ENCODE data around the gene MKRN2.
"Not testable (repeated sequence)": the region's sequence is repeated elsewhere in the genome, so short reads cannot be mapped to it uniquely, and the experiment has no call there.

MKRN2 gene

DNA sequence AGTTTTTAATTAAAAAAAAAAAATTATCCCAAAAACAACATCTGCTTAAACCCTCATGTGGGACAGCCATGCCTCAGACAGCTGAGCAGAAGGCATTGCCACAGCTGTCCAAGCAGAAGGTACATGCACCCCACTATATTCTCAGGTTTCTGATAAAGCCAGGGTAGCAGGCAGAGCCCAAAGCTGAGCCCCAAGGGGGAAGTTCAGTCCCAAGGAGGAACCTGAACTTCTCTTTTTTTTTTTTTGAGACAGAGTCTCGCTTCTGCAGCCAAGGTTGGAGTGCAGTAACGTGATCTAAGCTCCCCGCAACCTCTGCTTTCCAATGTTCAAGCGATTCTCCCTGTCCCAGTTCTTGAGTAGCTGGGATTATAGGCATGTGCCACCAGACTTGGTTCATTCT lies 33.2 kb downstream of the MKRN2 start:
- no peak for DNase-seq

DNA sequence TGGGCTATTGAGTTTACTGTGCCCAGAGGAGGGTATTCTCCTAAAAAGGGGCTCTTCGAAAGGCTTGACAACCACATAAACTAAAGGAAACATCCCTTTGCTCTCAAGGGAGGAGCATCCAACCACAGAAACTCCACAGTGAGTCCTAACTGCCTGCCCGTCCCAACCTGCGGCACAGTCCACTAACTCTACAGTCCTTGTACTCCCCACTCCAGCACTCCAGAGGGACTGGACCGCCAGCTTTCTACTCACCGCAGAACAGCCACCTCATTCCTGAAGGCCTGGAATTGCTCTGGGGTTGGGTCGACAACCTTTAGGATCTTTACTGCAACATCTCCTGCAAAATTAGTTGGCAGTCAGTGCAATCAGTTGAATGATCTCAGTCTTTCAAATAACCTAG lies 34.6 kb downstream of the MKRN2 start:
- no peak for DNase-seq

- DNase-seq: no peak
Observed at GRCh38 chr3:12591997-12592715, 35.3 kb downstream of the MKRN2 start.

GRCh38 chr3:12593473-12593872 lies 36.6 kb downstream of the MKRN2 start:
- DNase-seq: no peak

DNA sequence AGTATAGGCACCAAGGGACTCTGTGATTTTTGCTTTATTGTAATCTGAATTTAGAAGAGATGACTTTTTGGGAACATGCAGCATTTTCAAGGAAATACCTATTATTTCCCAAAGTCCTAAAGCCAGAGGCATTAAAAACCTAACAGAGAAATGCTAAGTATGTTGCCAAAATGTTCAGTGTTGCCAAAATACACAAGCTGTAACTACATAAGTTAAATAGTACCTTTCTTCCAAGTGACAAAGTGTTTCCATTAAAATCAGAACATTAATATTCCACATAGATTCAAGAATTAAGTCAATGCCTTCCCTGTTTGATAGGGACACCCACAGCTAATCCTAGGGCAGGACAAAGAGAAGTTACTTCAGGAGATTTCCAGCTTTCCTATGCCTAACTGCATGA lies 42.0 kb downstream of the MKRN2 start:
- DNase-seq: no peak

- no peak for DNase-seq
Observed at GRCh38 chr3:12601072-12601471, 44.2 kb downstream of the MKRN2 start.

DNA sequence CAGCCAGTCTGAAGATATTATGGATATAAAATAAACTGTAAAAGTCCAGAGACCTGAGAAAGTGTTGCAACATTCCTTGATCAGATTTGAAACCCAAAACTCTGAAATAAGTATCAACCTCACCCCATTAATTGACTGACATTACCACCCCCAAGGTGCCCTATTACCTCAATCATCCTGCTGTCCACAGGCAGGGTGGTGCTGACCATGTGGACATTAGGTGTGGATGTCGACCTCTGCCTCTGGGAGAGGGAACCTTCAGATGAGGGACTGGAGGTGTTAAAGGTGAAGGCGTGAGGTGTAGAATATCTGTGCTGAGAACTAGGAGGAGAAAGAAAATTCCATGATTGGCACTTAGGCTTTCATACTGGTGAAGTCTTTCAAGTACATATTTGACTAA lies 47.1 kb downstream of the MKRN2 start:
- DNase-seq: no peak

DNA sequence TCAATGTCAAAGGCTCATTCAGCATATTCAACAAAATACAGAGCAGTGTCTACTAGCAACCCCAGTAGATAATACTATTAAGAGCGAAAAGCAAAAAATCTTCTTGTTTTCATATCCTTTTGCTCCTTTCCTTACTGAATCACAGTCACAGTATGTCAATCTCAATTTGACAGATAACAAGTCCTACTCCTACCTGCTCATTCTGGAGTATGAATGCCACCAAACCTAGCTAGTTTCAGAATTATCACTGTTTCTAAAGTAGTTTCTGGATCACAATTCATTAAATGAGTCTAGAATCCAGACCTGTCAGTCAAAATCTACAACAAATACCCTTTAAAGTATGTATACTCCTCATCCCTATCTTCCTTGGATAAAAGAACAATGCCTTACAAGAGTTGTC lies 51.5 kb downstream of the MKRN2 start:
- no peak for DNase-seq

DNA sequence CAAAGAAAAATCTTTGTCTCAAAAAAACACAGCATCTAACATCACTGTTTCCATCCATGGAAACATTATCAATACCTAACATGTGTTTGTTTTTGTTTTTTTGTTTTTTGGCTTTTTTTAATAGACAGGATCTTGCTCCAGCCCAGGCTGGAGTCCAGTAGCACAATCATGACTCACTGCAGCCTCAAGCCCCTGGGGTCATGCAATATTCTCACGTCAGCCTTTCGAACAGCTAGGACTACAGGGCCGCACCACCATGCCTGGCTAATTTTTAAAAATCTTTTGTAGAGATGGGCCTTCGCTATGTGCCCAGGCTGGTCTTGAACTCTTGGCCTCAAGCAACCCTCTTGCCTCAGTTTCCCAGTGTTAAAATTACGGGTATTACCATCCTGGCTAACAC lies 54.2 kb downstream of the MKRN2 start:
- no peak for DNase-seq

- no peak for DNase-seq
Observed at GRCh38 chr3:12612514-12613226, 55.8 kb downstream of the MKRN2 start.

DNA sequence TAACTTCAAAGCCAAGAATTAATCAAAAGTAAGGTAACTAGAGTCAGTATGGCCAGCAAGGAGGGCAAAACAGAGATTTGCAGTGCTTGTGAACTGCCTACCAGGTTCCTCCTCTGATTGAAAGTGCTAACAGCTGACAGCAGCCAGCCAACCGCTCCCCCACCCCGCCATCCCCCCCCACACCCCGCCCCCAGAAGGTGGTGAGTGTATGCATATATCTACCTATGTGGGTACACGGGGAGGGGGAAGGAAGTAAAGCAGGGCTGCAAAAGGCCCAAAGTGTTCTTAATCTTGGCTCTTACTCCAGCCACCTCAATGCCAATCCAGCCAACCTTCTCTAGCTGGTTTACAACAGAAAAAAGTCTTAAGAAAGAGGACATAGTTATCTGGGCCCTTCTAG lies 56.4 kb downstream of the MKRN2 start:
- DNase-seq: no peak

- DNase-seq: no peak
Observed at GRCh38 chr3:12615266-12615665, 58.4 kb downstream of the MKRN2 start.

GRCh38 chr3:12618426-12618825 lies 61.5 kb downstream of the MKRN2 start:
- DNase-seq: no peak

DNA sequence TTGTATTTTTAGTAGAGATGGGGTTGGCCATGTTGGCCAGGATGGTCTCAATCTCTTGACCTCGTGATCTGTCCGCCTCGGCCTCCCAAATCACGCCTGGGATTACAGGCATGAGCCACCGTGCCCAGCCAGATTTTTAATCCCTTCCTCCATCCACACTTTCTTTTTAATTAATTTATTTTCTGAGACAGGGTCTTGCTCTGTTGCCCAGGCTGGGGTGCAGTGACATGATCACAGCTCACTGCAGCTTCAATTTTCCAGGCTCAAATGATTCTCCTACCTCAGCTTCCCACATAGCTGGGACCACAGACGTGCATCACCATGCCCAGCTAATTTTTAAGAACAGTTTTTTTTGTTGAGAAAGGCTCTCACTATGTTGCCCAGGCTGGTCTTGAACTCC lies 63.4 kb downstream of the MKRN2 start:
- no peak for DNase-seq

GRCh38 chr3:12620729-12621128 lies 63.8 kb downstream of the MKRN2 start:
- no peak for DNase-seq

- no peak for DNase-seq
Observed at GRCh38 chr3:12622335-12622734, 65.4 kb downstream of the MKRN2 start.

DNA sequence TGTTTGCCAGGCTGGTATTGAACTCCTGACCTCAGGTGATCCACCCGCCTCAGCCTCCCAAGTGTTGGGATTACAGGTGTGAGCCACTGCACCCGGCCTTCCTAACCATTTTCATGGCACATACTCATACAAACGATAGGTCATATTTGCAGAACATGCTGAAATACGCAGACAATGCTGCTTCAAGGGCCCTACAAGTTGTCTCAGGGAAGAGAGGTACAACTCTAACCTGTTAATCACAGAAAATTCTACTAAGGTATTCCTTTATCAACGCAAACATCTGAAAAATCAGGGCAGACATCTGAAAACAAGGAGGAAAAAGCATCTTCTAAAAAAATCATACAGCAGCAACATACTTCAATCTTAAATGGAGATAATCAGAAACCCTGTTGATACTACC lies 67.2 kb downstream of the MKRN2 start:
- DNase-seq: no peak

GRCh38 chr3:12624964-12625363 lies 68.1 kb downstream of the MKRN2 start:
- not testable (repeated sequence) for DNase-seq

DNA sequence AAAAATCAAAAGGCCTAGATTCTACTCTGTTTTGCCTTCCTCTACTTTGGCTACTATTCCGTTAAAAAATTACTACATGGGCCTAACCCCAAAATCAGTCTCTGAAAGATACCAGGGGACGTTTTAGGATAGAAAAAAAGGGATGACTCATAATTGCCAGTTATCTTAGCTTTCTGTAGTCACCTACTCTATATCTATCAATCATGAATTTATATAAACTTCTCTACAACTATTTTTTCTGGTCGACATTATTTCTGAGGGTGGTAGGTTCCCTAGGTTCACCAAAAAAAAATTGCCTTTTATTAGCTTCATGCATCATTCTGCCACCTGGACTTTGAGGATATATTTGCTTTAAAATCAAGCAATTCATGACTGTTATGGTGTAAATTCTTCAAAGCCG lies 70.5 kb downstream of the MKRN2 start:
- no peak for DNase-seq

DNA sequence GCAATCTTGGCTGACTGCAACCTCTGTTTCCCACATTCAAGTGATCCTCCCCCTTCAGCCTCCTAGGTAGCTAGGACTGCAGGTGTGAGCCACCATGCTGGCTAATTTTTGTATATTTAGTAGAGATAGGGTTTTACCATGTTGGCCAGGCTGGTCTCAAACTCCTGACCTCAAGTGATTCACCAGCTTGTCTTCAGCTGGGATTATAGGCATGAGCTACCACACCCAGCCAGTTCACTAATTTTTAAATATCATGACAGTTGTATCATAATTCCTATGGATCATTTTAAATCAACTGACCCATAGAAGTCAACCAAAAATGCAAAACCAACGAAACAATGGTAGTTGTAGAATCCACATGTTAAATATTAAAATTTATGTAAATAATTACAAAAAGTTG lies 71.9 kb downstream of the MKRN2 start:
- no peak for DNase-seq

- DNase-seq: no peak
Observed at GRCh38 chr3:12629560-12629959, 72.7 kb downstream of the MKRN2 start.

DNA sequence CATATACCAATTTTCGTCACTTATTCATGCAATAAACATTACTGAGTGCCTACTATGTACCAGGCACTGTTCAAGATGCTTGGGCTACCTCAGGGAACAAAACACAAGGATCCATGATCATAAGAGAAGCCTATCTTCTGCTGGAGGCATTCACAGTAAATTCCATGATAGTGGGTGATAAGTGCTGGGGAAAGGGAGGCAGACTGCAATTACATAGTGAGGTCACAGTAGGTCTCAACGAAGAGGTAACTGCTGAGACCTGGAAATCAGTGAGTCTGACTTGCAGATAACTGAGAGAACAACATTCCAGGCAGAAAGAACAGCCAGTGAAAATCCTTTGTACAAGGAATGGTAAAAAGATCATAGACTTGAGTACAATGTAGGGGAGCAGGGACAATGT lies 73.4 kb downstream of the MKRN2 start:
- DNase-seq: no peak

GRCh38 chr3:12630843-12631242 lies 74.0 kb downstream of the MKRN2 start:
- DNase-seq: not testable (repeated sequence)

DNA sequence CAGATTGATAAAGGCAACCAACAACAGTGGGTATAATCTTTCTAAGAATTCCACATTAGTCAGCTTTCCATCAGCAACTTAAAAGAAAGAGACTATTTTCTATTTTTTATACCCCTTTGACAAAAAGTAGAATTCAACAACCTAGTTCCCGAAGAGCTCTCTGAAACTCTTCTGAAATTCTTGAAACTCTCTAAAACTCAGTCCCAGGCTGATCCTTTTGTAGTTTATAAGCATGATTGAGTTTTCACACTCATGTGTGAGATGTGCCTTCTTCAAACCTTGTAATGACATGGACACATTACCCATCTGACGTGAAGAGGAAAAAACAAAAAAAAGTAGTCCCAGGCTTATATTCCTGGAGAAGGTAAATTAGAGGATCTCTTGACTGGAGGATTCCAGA lies 75.6 kb downstream of the MKRN2 start:
- DNase-seq: no peak

DNA sequence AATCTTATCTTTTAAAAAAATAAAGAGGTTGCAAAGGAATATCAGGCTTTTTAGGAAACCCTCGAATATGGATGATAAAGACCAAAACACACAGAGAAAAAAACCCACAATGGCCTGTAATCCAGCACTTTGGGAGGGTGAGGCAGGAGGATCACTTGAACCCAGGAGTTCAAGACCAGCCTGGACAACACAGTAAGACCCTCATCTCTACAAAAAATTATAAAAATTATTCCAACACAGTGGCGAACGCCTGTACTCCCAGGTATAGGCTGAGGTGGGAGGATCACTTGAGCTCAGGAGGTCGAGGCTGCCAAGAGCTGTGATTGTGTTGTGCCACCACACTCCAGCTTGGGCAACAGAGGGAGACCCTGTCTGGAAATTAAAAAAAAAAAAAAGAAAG lies 76.2 kb downstream of the MKRN2 start:
- no peak for DNase-seq
